Upper lobe of left lung (tissue), 6 donors: Measurements from ENCODE around the gene PF4V1. TPM values are rescaled to one million over a fixed set of nuclear protein-coding genes. Genes with fewer than 3 reads are reported as not detected.

ENCODE experiments used
- ATAC-seq, 2 donors: fragments of 200-7000 bp; cut with Tn5 transposase; one replicate each; pipeline ENCODE4 v1.9.1; 2022; ENCODE audit warnings: mild to moderate bottlenecking in 2 of 2, moderate library complexity in 2 of 2; ENCODE audit not compliant: low FRiP score in 2 of 2
- DNase-seq, 2 donors: peaks; one replicate each; pipeline ENCODE4 v3.0.0-alpha.2; 2019 to 2020
- H3K27ac ChIP-seq, 4 donors: fragments of 200-600 bp; sonication (generic); one replicate each; pipeline ENCODE4 v1.5.1; 2016 to 2019
- H3K27me3 ChIP-seq, 4 donors: fragments of 200-600 bp; sonication (generic); one replicate each; pipeline ENCODE4 v1.5.1; 2017 to 2019
- H3K36me3 ChIP-seq, 4 donors: fragments of 200-600 bp; sonication (generic); one replicate each; pipeline ENCODE4 v1.5.1; 2016 to 2019
- H3K4me1 ChIP-seq, 4 donors: fragments of 200-600 bp; sonication (generic); one replicate each; pipeline ENCODE4 v1.5.1; 2018 to 2019
- H3K4me3 ChIP-seq, 4 donors: fragments of 200-600 bp; sonication (generic); one replicate each; pipeline ENCODE4 v1.5.1; 2017 to 2019; ENCODE audit warnings: mild to moderate bottlenecking in 2 of 4, moderate library complexity in 1 of 4
- H3K9me3 ChIP-seq, 4 donors: fragments of 200-600 bp; sonication (generic); one replicate each; pipeline ENCODE4 v1.5.1; 2018 to 2019
- CTCF ChIP-seq, 6 experiments: fragments of 450-650 bp in 4 of 6; fragments of 200-600 bp in 2 of 6; sonication (generic) in 2 of 6; IDR thresholded peaks; one replicate each; pipeline ENCODE4 v1.5.1; 2016 to 2019; ENCODE audit warnings: antibody characterized with exemption in 6 of 6
- EP300 ChIP-seq, 4 donors: sonication (generic); formaldehyde crosslinking; IDR thresholded peaks; one replicate each; pipeline ENCODE4 v1.5.1; 2017; ENCODE audit warnings: antibody characterized with exemption in 4 of 4, control low read depth in 2 of 4
- POLR2A ChIP-seq, 4 donors: fragments of 450-650 bp; IDR thresholded peaks; one replicate each; pipeline ENCODE4 v1.5.1; 2016 to 2017; ENCODE audit warnings: antibody characterized with exemption in 4 of 4, mild to moderate bottlenecking in 2 of 4
- POLR2AphosphoS5 ChIP-seq, 2 donors: sonication (generic); formaldehyde crosslinking; IDR thresholded peaks; one replicate each; pipeline ENCODE4 v1.5.1; 2017; ENCODE audit warnings: antibody characterized with exemption in 2 of 2
- WGBS, 2 donors: methylation state at CpG; one replicate each; pipeline ENCODE4 v1.1.5; 2017 to 2018; 5-methylcytosine and 5-hydroxymethylcytosine counted together
- total RNA-seq, 6 donors: library from RNA; depleted of rRNA in 4 of 6; stranded (reverse); fragments of >200 nt in 4 of 6; gene quantifications; one replicate each; pipeline versions ENCODE4 v1.1.0 to v1.2.1, GENCODE V29; 2016 to 2021
- donor health status: DM: no; HTN: no; CAD: no; lungs with moderate emphysema.
- donor health status: DM: no; HTN: yes; CAD: no; lungs with severe emphysema.

PF4V1 gene
- total RNA-seq, 6 donors from 2014 or later, result not detected

DNA sequence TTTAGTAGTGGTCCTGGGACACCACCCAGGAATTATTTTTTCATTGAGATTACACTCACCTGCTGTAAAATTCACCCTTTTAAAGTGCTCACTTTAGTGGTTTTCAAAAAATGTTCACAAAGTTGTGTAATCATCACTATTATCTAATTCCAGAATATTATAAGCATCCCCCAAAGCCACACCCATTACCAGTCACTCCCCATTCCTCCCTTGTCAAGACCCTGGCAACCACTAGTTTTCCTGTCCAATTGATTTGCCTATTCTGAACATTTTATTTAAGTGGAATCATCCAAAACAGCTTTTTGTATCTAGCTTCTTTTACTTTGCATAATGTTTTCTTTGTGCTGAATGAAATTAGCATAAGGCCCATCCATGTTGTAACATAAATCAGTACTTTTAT, 29.3 kb upstream of the PF4V1 start:
- Histone ChIP-seq H3K9me3 (peaks cover 0 to 4% (median 0%) of the 10 kb centered on the region in 4 donors), H3K27me3 (no peaks in the 10 kb centered on the region), H3K27ac (no peak overlapping the region), H3K36me3 (no peaks in the 10 kb centered on the region), H3K4me3 (no peak overlapping the region), H3K4me1 (no peaks in the 10 kb centered on the region)
- DNase-seq (no peak), ATAC-seq (no peak)
- TF ChIP-seq POLR2AphosphoS5 (IDR thresholded peaks at IDR 0.05) (no peak), EP300 (IDR thresholded peaks at IDR 0.05) (no peak)

DNA sequence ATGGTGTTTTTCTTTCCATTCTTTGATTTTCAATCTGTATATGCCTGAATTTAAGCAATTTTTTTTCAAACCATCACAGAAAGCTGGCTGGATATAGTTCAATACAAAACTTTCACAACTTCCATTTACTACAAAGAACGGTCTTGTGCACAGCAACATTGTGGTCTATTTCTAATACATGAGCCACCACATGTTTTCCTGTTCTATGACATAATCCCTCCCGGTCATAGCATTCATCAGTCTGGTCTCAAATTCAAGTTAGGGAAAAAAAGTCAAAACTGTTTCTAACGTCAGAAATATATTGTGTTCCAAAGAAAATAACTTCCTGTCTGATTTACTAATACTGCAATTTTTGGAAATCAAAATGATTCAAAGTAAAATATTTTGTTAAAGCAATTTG, 24.1 kb upstream of the PF4V1 start:
- TF ChIP-seq CTCF (IDR thresholded peaks at IDR 0.05), result no peak
- no peak for TF ChIP-seq EP300 (IDR thresholded peaks at IDR 0.05)
- no peak for TF ChIP-seq POLR2AphosphoS5 (IDR thresholded peaks at IDR 0.05)
- TF ChIP-seq POLR2A (IDR thresholded peaks at IDR 0.05), result no peak
- peak in 1 of 2 donors; percentile 74 for ATAC-seq
- H3K27me3 ChIP-seq, result no peaks in the 10 kb centered on the region
- no peak overlapping the region for H3K27ac ChIP-seq
- 42 to 58% methylated on average over 3 of the region's 3 CpGs for WGBS, 2 donors
- no peak for DNase-seq
- no peaks in the 10 kb centered on the region for H3K36me3 ChIP-seq
- H3K9me3 ChIP-seq, result peaks cover 0 to 4% (median 0%) of the 10 kb centered on the region in 4 donors
- H3K4me3 ChIP-seq, result no peak overlapping the region
- H3K4me1 ChIP-seq, result no peaks in the 10 kb centered on the region

- no peak for DNase-seq
- 79 to 84% methylated on average over 2 of the region's 2 CpGs for WGBS, 2 donors
Measured at GRCh38 chr4:73831569-73831968, 21.5 kb upstream of the PF4V1 start.

GRCh38 chr4:73832651-73833237, 20.4 kb upstream of the PF4V1 start:
- Histone ChIP-seq H3K27me3 (peaks cover 0 to 1% (median 0%) of the 10 kb centered on the region in 4 donors), H3K27ac (no peak overlapping the region), H3K9me3 (no peaks in the 10 kb centered on the region), H3K36me3 (no peaks in the 10 kb centered on the region), H3K4me1 (peaks cover 0 to 10% (median 9%) of the 10 kb centered on the region in 4 donors), H3K4me3 (no peak overlapping the region)
- ATAC-seq (no peak), DNase-seq (no peak)
- TF ChIP-seq EP300 (IDR thresholded peaks at IDR 0.05) (no peak), CTCF (IDR thresholded peaks at IDR 0.05) (no peak), POLR2A (IDR thresholded peaks at IDR 0.05) (no peak), POLR2AphosphoS5 (IDR thresholded peaks at IDR 0.05) (no peak)
- 75 to 87% methylated on average over 1 of the region's 1 CpG for WGBS, 2 donors

More at GRCh38 chr4:73831569-73831968, 21.5 kb upstream of the PF4V1 start:
- H3K4me1 ChIP-seq, result peaks cover 0 to 5% (median 4%) of the 10 kb centered on the region in 4 donors
- no peak for TF ChIP-seq POLR2AphosphoS5 (IDR thresholded peaks at IDR 0.05)
- TF ChIP-seq POLR2A (IDR thresholded peaks at IDR 0.05), result no peak
- no peak for TF ChIP-seq CTCF (IDR thresholded peaks at IDR 0.05)
- no peaks in the 10 kb centered on the region for H3K27me3 ChIP-seq
- H3K36me3 ChIP-seq, result no peaks in the 10 kb centered on the region
- no peak for ATAC-seq
- no peak overlapping the region for H3K4me3 ChIP-seq
- H3K27ac ChIP-seq, result no peak overlapping the region
- H3K9me3 ChIP-seq, result peaks cover 0 to 4% (median 0%) of the 10 kb centered on the region in 4 donors

DNA sequence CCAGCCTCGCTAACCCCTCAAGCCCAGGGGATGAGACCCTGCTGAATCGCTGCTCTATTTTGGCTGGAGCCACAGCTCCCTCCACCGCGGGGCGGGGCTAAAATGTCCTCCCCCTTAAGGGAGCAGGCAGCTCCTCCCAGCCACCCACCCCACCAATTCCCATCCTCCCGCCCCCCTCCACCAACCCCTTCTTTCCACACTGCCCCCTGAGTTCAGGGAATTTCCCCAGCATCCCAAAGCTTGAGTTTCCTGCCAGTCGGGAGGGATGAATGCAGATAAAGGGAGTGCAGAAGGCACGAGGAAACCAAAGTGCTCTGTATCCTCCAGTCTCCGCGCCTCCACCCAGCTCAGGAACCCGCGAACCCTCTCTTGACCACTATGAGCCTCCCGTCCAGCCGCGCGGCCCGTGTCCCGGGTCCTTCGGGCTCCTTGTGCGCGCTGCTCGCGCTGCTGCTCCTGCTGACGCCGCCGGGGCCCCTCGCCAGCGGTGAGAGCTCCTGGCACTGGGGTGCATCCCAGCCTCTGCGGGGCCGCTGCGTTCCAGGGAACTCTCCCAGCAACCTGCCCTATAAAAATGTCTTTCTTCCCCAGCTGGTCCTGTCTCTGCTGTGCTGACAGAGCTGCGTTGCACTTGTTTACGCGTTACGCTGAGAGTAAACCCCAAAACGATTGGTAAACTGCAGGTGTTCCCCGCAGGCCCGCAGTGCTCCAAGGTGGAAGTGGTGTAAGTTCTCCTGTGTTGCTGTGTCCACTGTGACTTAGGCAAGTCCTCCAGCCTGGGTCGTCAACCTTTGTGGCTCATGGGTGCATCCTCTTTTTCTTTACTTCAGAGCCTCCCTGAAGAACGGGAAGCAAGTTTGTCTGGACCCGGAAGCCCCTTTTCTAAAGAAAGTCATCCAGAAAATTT, 16.5 kb upstream of the PF4V1 start, which contains the start of gene CXCL6:
Gene CXCL6, plus strand, starts transcription at position 306 of the 907 bp plus-strand sequence. Its CDS starts 73 bp downstream, at position 379.
- DNase-seq, result peak; percentile 75 to 90

More for the DNA sequence above, 16.5 kb upstream of the PF4V1 start, which contains the start of gene CXCL6:
- 8 to 9% methylated on average over 27 to 40 of the region's 41 CpGs for WGBS, 2 donors
- Histone ChIP-seq H3K27ac (peak within 1 kb of the TSS in 3 of 4 donors; percentile 42 to 80 (median 58)), H3K9me3 (no peaks in the 10 kb centered on the region), H3K27me3 (peaks cover 0 to 1% (median 0%) of the 10 kb centered on the region in 4 donors), H3K36me3 (no peaks in the 10 kb centered on the region), H3K4me3 (peak within 1 kb of the TSS; percentile 23 to 41 (median 31)), H3K4me1 (peaks cover 0 to 10% (median 9%) of the 10 kb centered on the region in 4 donors)
- ATAC-seq, result peak; percentile 73 to 88
- TF ChIP-seq CTCF (IDR thresholded peaks at IDR 0.05), result no peak
- TF ChIP-seq POLR2A (IDR thresholded peaks at IDR 0.05), result no peak
- no peak for TF ChIP-seq POLR2AphosphoS5 (IDR thresholded peaks at IDR 0.05)
- TF ChIP-seq EP300 (IDR thresholded peaks at IDR 0.05), result no peak
